Measurements from ENCODE around the gene SERTAD3. TPM values are rescaled to one million over a fixed set of nuclear protein-coding genes. Genes with fewer than 3 reads are reported as not detected.
A peak's percentile ranks its signal among the peaks of the same experiment; 100 is the strongest.

SERTAD3 gene
- total RNA-seq, 1 experiment from 2014 or later = 29.9 TPM

GRCh38 chr19:40424637-40425449 lies 19.3 kb downstream of the SERTAD3 start:
- H3K36me3 ChIP-seq (replicated peaks; ENCODE audit: control insufficient read depth, insufficient read depth, low read length) = no peaks in the 10 kb centered on the region
- no peaks in the 10 kb centered on the region for H3K27me3 ChIP-seq (ENCODE audit: control insufficient read depth, insufficient read depth, low read length)
- peak overlapping the region; percentile 77 for H3K4me3 ChIP-seq (ENCODE audit: insufficient read depth, low read depth, low read length)
- no peak for DNase-seq

- no peak overlapping the region for H3K4me3 ChIP-seq (ENCODE audit: insufficient read depth, low read depth, low read length)
- no peaks in the 10 kb centered on the region for H3K27me3 ChIP-seq (ENCODE audit: control insufficient read depth, insufficient read depth, low read length)
- DNase-seq = no peak
- H3K36me3 ChIP-seq (replicated peaks; ENCODE audit: control insufficient read depth, insufficient read depth, low read length) = no peaks in the 10 kb centered on the region
These were observed 20.2 kb downstream of the SERTAD3 start for GRCh38 chr19:40423938-40424337.

- H3K36me3 ChIP-seq (replicated peaks; ENCODE audit: control insufficient read depth, insufficient read depth, low read length) = no peaks in the 10 kb centered on the region
- H3K4me3 ChIP-seq (ENCODE audit: insufficient read depth, low read depth, low read length) = no peak overlapping the region
- DNase-seq = peak; percentile 25
- H3K27me3 ChIP-seq (ENCODE audit: control insufficient read depth, insufficient read depth, low read length) = no peaks in the 10 kb centered on the region
These were observed 21.2 kb downstream of the SERTAD3 start for GRCh38 chr19:40422748-40423566.

GRCh38 chr19:40421993-40422747 lies 22.0 kb downstream of the SERTAD3 start:
- peak; percentile 17 for DNase-seq

GRCh38 chr19:40420766-40421765 lies 23.1 kb downstream of the SERTAD3 start:
- H3K27me3 ChIP-seq (ENCODE audit: control insufficient read depth, insufficient read depth, low read length) = no peaks in the 10 kb centered on the region
- no peaks in the 10 kb centered on the region for H3K36me3 ChIP-seq (replicated peaks; ENCODE audit: control insufficient read depth, insufficient read depth, low read length)
- peak overlapping the region; percentile 65 for H3K4me3 ChIP-seq (ENCODE audit: insufficient read depth, low read depth, low read length)
- DNase-seq = peak; percentile 97

More at GRCh38 chr19:40421993-40422747, 22.0 kb downstream of the SERTAD3 start:
- Histone ChIP-seq H3K27me3 (ENCODE audit: control insufficient read depth, insufficient read depth, low read length) (no peaks in the 10 kb centered on the region), H3K36me3 (replicated peaks; ENCODE audit: control insufficient read depth, insufficient read depth, low read length) (no peaks in the 10 kb centered on the region), H3K4me3 (ENCODE audit: insufficient read depth, low read depth, low read length) (no peak overlapping the region)

GRCh38 chr19:40420451-40420765 lies 23.7 kb downstream of the SERTAD3 start:
- Histone ChIP-seq H3K27me3 (ENCODE audit: control insufficient read depth, insufficient read depth, low read length) (no peaks in the 10 kb centered on the region), H3K4me3 (ENCODE audit: insufficient read depth, low read depth, low read length) (peak overlapping the region; percentile 65), H3K36me3 (replicated peaks; ENCODE audit: control insufficient read depth, insufficient read depth, low read length) (no peaks in the 10 kb centered on the region)
- DNase-seq = no peak

- DNase-seq = no peak
- Histone ChIP-seq H3K36me3 (replicated peaks; ENCODE audit: control insufficient read depth, insufficient read depth, low read length) (no peaks in the 10 kb centered on the region), H3K27me3 (ENCODE audit: control insufficient read depth, insufficient read depth, low read length) (no peaks in the 10 kb centered on the region), H3K4me3 (ENCODE audit: insufficient read depth, low read depth, low read length) (no peak overlapping the region)
These were observed 24.4 kb downstream of the SERTAD3 start for GRCh38 chr19:40419780-40420179.

- DNase-seq = peak; percentile 26
- H3K27me3 ChIP-seq (ENCODE audit: control insufficient read depth, insufficient read depth, low read length) = no peaks in the 10 kb centered on the region
- no peak overlapping the region for H3K4me3 ChIP-seq (ENCODE audit: insufficient read depth, low read depth, low read length)
- no peaks in the 10 kb centered on the region for H3K36me3 ChIP-seq (replicated peaks; ENCODE audit: control insufficient read depth, insufficient read depth, low read length)
These were observed 25.0 kb downstream of the SERTAD3 start for GRCh38 chr19:40419066-40419612.

- no peak overlapping the region for H3K4me3 ChIP-seq (ENCODE audit: insufficient read depth, low read depth, low read length)
- H3K27me3 ChIP-seq (ENCODE audit: control insufficient read depth, insufficient read depth, low read length) = no peaks in the 10 kb centered on the region
- no peaks in the 10 kb centered on the region for H3K36me3 ChIP-seq (replicated peaks; ENCODE audit: control insufficient read depth, insufficient read depth, low read length)
- DNase-seq = no peak
These were observed 26.1 kb downstream of the SERTAD3 start for GRCh38 chr19:40418040-40418439.

GRCh38 chr19:40417643-40417981 lies 26.5 kb downstream of the SERTAD3 start:
- H3K4me3 ChIP-seq (ENCODE audit: insufficient read depth, low read depth, low read length) = no peak overlapping the region

GRCh38 chr19:40416918-40417642 lies 27.1 kb downstream of the SERTAD3 start:
- Histone ChIP-seq H3K4me3 (ENCODE audit: insufficient read depth, low read depth, low read length) (no peak overlapping the region), H3K36me3 (replicated peaks; ENCODE audit: control insufficient read depth, insufficient read depth, low read length) (no peaks in the 10 kb centered on the region), H3K27me3 (ENCODE audit: control insufficient read depth, insufficient read depth, low read length) (no peaks in the 10 kb centered on the region)
- peak; percentile 41 for DNase-seq

More at GRCh38 chr19:40417643-40417981, 26.5 kb downstream of the SERTAD3 start:
- no peak for DNase-seq
- Histone ChIP-seq H3K36me3 (replicated peaks; ENCODE audit: control insufficient read depth, insufficient read depth, low read length) (no peaks in the 10 kb centered on the region), H3K27me3 (ENCODE audit: control insufficient read depth, insufficient read depth, low read length) (no peaks in the 10 kb centered on the region)

- DNase-seq = no peak
- no peaks in the 10 kb centered on the region for H3K36me3 ChIP-seq (replicated peaks; ENCODE audit: control insufficient read depth, insufficient read depth, low read length)
- H3K4me3 ChIP-seq (ENCODE audit: insufficient read depth, low read depth, low read length) = no peak overlapping the region
- no peaks in the 10 kb centered on the region for H3K27me3 ChIP-seq (ENCODE audit: control insufficient read depth, insufficient read depth, low read length)
These were observed 28.4 kb downstream of the SERTAD3 start for GRCh38 chr19:40415768-40416167.
